Middle frontal gyrus (tissue), 1 donor: ENCODE results near the gene CALD1.

Experiments
- DNase-seq: peaks from one replicate; pipeline ENCODE4 v3.0.0-alpha.2; 2015; ENCODE audit warnings: low spot score; ENCODE audit errors: extremely low spot score

CALD1 gene

GRCh38 chr7:134763960-134764359 lies 15.5 kb upstream of the CALD1 start:
- no peak for DNase-seq

DNA sequence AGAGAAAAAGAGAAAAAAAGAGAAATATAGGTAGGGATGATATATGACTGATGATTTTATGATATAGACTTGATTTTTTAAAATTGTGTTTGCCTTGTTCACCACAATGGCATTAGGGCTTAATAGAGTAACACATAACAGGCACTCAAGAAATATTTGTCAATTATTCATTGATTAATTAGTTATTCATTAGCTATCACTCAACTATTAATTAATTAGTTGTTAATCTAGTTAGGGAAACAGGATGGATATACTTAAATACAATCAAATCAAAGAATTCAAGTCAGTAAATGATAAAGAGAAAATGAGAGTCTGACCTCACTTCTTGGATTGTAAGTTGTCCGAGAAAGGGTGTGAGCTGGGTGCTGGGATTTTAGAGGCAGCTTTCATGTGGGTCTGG lies 15.1 kb upstream of the CALD1 start:
- no peak for DNase-seq

DNA sequence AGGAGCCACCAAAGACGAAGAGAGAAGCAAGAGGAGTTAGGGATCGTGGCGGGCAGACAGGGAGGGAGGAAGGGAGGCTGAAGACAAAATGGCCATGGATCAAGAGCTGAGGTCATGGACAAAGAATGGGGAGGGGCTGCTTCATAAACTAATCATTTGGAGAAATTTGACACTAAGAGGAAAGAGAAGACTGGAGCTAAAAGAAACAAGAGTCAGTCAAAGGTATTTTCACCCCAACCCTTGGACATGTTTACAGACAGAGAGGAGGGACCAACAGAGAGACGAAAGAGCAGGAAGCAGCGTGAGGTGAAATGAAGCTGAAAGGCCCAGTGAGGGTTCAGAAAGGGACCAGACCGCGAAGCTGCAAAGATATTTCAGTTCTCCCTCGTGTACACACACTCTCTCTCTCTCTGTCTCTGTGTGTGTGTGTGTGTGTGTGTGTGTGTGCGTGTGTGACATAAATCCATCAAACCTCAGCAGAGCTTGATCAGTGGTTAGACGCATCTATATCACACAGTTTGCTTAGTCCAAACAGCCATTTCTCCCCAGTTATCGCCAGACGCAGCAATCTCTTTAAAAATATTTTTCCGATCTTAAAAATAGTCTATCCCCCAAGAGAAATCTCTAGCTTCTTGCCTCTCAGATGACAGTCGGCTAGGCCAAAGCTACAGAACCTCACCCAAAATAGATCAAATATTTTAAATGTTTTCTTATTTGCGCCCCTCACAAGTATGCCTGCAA lies 12.5 kb upstream of the CALD1 start:
- no peak for DNase-seq

DNA sequence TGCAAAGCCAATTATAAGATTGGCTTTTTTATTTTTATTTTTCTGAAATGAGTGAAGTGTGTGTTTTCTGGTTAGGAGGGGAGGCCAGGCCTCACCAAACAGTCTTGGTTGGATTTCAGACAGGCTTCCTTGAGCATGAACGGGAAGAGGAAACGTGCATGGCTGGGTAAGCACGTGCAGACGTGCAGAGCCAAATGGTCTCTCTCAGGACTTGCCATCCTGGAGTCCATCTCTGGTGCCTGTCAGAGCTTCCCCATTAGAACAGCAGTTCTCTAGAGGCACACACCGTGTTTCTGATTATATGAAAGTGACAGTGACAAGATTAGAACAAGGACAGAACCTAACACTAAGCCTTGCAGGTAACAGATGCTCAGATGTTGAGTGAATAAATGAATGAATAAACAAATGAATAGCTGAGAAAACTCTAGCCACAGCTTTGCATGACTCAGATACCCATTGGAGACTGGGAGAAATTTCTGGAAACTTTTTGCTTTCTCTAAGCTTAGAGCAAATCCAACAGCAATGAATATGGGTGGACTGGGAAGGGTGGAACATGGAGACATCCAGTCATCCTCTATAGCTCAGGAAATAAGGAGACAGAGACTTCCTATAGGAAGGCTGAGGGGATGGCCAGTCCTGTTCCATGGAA lies 11.8 kb upstream of the CALD1 start:
- DNase-seq, result no peak

DNA sequence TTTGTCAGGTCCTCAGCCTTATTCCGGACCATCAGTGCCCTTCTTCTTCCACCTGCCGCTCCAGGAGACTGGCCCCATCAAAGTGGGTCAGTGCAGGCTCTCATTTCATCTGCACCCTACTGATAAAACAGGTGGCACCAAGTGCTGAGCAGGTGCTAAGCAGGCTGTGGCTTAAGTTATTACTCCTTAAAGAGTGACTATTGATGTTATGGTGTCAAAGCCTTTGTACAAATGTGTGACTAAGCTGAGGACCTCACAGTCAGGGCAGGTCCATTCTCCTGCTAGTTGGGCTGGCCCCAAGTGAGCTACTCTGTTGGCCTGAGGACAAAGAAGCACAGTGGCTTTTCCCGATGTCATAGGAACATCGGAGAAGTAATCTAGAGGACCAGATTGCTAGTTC lies 11.2 kb upstream of the CALD1 start:
- DNase-seq, result no peak

GRCh38 chr7:134770676-134771075 lies 8.8 kb upstream of the CALD1 start:
- DNase-seq, result no peak

DNA sequence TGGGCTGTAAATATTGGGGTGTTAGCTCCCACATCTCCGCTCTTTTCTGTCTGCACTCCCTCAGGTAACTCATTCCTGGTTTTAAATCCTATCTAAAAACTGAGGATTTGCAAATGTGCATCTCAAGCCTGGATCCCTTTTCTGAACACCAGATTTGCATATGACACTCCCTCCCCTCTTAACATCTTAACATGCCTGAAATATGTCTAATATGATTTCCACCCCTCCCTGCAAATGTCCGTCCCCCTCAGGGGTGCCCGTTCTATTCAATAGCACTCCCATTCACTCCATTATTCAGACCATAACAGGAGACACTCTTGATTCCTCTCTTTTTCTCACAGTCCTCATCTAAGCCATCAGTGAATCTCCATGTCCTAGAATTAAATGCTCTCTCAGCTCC lies 8.3 kb upstream of the CALD1 start:
- no peak for DNase-seq

DNA sequence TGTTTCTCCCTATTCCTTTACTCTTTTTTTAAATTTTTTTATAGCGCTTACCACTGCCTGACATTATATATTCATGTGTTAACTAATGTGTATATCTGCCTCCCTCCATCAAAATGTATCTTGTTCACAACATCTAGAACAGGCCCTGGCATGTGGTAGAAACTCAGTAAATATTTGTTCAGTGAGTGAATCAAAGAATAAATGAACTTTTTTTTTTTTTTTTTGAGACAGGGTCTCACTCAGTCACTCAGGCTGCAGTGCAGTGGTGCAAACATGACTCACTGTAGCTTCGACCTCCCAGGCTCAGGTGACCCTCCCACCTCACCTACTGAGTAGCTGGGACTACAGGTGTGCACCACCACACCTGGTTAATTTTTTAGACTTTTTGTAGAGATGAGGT lies 7.5 kb upstream of the CALD1 start:
- no peak for DNase-seq

GRCh38 chr7:134772401-134772800 lies 7.0 kb upstream of the CALD1 start:
- DNase-seq, result no peak

- no peak for DNase-seq
Observed at GRCh38 chr7:134773164-134773563, 6.3 kb upstream of the CALD1 start.

- no peak for DNase-seq
Observed at GRCh38 chr7:134774119-134774518, 5.3 kb upstream of the CALD1 start.

DNA sequence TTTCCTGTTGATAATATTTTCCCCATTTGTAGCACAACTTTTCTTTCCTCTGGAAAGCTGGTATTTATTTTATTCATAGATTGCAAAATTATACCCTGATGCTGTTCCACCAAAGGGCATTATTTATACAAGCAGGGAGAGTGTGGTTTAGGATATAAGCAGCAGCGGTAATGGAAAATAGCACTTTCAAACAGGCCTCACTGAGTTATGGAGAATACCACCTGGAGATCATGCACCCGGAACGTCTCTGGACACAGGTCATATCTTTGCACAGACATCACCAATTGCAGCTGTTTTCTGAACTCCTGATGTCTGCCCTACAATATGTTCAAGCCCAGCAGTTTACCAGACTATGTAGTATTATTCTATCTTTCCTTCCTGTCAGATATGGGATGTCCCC lies 2.0 kb upstream of the CALD1 start:
- DNase-seq, result no peak

DNA sequence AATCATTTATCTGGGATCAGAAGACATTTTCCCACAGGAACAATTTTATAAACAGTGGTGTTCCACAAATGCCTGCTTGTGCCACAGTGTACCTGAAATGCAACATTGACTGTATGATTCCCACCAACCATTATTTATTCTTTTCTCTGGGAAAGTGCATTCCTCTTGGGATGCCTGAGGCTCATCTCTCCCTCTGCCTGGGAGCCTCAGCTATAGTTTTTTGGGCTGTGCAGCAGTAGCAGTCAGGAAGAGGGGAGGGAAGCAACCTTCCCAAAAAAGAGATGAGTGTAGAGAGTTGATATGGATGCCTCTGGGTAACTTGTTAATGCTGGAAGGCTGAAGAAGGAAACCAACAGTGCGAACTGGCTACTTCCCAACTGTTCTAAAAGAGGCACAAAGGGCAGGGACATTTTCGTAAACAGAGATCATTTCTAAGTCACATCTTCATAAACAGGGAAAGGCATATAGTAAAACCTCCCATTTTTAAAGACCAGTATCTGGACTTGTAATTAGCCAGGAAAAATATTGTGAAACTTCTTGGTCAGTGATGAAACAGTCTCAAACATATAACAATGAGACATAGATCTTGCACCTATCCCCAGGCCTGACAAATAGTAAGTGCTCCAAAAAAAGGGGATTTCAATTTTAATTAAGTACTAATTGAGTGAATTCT lies 1.4 kb upstream of the CALD1 start:
- no peak for DNase-seq

GRCh38 chr7:134779741-134780065 lies 269 bp downstream of the CALD1 start:
- no peak for DNase-seq

GRCh38 chr7:134780166-134780828 lies 863 bp downstream of the CALD1 start:
- no peak for DNase-seq

DNA sequence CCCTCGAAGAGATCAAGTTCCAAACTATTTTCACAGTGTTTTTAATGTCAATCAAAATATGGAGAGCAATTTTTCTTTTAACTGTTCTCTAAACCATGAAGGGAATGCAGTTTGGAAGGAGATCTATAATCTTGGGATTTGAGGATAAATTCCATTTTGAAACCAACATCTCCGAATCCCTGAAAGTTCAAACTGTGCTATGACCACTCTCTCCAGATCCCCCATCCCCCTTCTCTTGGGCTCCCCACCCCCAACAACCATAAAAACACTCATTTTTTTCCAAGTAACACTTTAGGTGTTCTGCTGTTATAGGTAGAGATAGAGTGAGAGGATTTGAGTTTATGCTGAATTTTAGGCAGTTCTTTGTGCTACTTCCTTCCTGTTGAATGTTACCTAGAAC lies 1.7 kb downstream of the CALD1 start:
- DNase-seq, result no peak

- DNase-seq, result no peak
Observed at GRCh38 chr7:134782121-134782623, 2.7 kb downstream of the CALD1 start.

GRCh38 chr7:134783294-134784069 lies 4.0 kb downstream of the CALD1 start:
- DNase-seq, result no peak

- no peak for DNase-seq
Observed at GRCh38 chr7:134784251-134785049, 5.0 kb downstream of the CALD1 start.

GRCh38 chr7:134785842-134786241 lies 6.4 kb downstream of the CALD1 start:
- no peak for DNase-seq
